MM.1S (cell line): Measurements from ENCODE around the gene ACOX3.

Source experiments
- DNase-seq: peaks from one replicate; pipeline ENCODE4 v3.0.0-alpha.2; 2015
- H2AFZ ChIP-seq: fragments of 300-600 bp; sonication (generic); 2 replicates; pipeline ENCODE4 v1.6.0; 2016; ENCODE audit warnings: antibody characterized with exemption, low read length
- H3F3A ChIP-seq: fragments of 300-600 bp; sonication (generic); 2 replicates; pipeline ENCODE4 v1.6.1; 2016; ENCODE audit warnings: mild to moderate bottlenecking, antibody characterized with exemption, low read length, moderate library complexity, mixed read lengths; ENCODE audit not compliant: insufficient read depth
- H3K27ac ChIP-seq: fragments of 300-600 bp; sonication (generic); 2 replicates; pipeline ENCODE4 v1.5.1; 2016; ENCODE audit warnings: mild to moderate bottlenecking, low read length
- H3K27me3 ChIP-seq: fragments of 300-600 bp; sonication (generic); replicated peaks from 2 replicates; pipeline ENCODE4 v1.6.0; 2016; ENCODE audit warnings: low read length; ENCODE audit not compliant: insufficient read depth
- H3K36me3 ChIP-seq: fragments of 300-600 bp; sonication (generic); replicated peaks from 2 replicates; pipeline ENCODE4 v1.6.1; 2016; ENCODE audit warnings: mild to moderate bottlenecking, low read length, mixed read lengths; ENCODE audit not compliant: insufficient read depth
- H3K4me1 ChIP-seq: fragments of 300-600 bp; sonication (generic); 2 replicates; pipeline ENCODE4 v1.6.1; 2016; ENCODE audit warnings: low read length, mixed read lengths
- H3K4me2 ChIP-seq: fragments of 300-600 bp; sonication (generic); 2 replicates; pipeline ENCODE4 v1.6.0; 2016; ENCODE audit warnings: low read depth, low read length
- H3K4me3 ChIP-seq: fragments of 300-600 bp; sonication (generic); 2 replicates; pipeline ENCODE4 v1.5.1; 2016; ENCODE audit warnings: low read length, mixed read lengths
- H3K79me2 ChIP-seq: fragments of 300-600 bp; sonication (generic); 2 replicates; pipeline ENCODE4 v1.6.1; 2016; ENCODE audit warnings: mixed run types, low read length, mixed read lengths
- H3K9ac ChIP-seq: fragments of 300-600 bp; sonication (generic); 2 replicates; pipeline ENCODE4 v1.6.1; 2016; ENCODE audit warnings: low read length, mixed read lengths
- H3K9me2 ChIP-seq: fragments of 300-600 bp; sonication (generic); replicated peaks from 2 replicates; pipeline ENCODE4 v1.6.1; 2016; ENCODE audit warnings: mild to moderate bottlenecking, low read length, mixed read lengths; ENCODE audit not compliant: insufficient read depth
- H3K9me3 ChIP-seq: fragments of 300-600 bp; sonication (generic); replicated peaks from 2 replicates; pipeline ENCODE4 v1.6.1; 2016; ENCODE audit warnings: mild to moderate bottlenecking, low read length, mixed read lengths; ENCODE audit not compliant: insufficient read depth
- H4K20me1 ChIP-seq: fragments of 300-600 bp; sonication (generic); 2 replicates; pipeline ENCODE4 v1.6.1; 2016; ENCODE audit warnings: mild to moderate bottlenecking, low read length, moderate library complexity, mixed read lengths; ENCODE audit not compliant: insufficient read depth
- EZH2 ChIP-seq: fragments of 300-600 bp; sonication (generic); optimal IDR thresholded peaks from 2 replicates; pipeline ENCODE3; 2017; ENCODE audit warnings: low read depth, mild to moderate bottlenecking, antibody characterized with exemption, low read length, mixed read lengths
- EZH2phosphoT487 ChIP-seq: fragments of 300-600 bp; sonication (generic); IDR thresholded peaks from 2 replicates; pipeline ENCODE4 v1.6.1; 2018; ENCODE audit warnings: antibody characterized with exemption, low read length
- TF ChIP-seq, protein P1 (sequence below): fragments of 300-600 bp; sonication (generic); IDR thresholded peaks from 2 replicates; pipeline ENCODE4 v1.5.1; 2016; ENCODE audit warnings: antibody characterized with exemption, low read length, mixed read lengths

ACOX3 gene

DNA sequence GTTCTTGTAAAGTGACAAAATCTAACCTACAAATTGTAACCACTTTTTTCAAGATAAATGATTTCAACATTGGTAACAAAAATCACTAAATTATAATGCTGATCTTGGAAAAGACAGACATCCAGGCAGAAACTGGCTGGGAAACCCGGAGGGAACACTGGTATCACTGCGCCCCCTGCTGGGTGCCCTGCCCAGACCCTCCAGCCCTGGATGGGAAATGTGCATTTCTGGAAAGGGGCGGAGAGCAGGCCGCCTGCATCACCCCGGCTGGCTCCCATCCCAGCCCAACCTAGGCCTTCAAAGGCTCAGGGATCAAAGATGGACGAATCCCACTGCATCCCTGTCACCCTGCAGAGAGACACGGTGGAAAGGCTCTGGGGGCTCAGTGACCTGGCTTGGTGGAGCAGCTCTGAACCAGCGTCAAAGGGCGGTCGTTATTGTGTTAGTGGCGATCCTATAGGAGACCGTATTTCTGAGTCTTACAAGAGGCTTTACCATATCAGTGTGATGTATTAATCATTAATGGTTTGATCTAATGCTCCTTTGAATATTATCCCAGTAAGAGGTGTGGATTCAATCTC, 37.3 kb downstream of the ACOX3 start:
- Histone ChIP-seq H3K27me3 (no peaks in the 10 kb centered on the region), H3K9me3 (no peaks in the 10 kb centered on the region), H4K20me1 (no peaks in the 10 kb centered on the region), H3K27ac (no peak overlapping the region), H3K9me2 (no peaks in the 10 kb centered on the region), H3K79me2 (no peaks in the 10 kb centered on the region), H3K4me2 (no peak overlapping the region), H3K4me1 (no peaks in the 10 kb centered on the region), H3K9ac (no peak overlapping the region), H3K36me3 (no peaks in the 10 kb centered on the region), H3F3A (no peaks in the 10 kb centered on the region), H2AFZ (no peak overlapping the region), H3K4me3 (no peak overlapping the region)
- DNase-seq = peak; percentile 39
- TF ChIP-seq EZH2 (no peak), EZH2phosphoT487 (no peak)
- TF ChIP-seq, protein P1, sequence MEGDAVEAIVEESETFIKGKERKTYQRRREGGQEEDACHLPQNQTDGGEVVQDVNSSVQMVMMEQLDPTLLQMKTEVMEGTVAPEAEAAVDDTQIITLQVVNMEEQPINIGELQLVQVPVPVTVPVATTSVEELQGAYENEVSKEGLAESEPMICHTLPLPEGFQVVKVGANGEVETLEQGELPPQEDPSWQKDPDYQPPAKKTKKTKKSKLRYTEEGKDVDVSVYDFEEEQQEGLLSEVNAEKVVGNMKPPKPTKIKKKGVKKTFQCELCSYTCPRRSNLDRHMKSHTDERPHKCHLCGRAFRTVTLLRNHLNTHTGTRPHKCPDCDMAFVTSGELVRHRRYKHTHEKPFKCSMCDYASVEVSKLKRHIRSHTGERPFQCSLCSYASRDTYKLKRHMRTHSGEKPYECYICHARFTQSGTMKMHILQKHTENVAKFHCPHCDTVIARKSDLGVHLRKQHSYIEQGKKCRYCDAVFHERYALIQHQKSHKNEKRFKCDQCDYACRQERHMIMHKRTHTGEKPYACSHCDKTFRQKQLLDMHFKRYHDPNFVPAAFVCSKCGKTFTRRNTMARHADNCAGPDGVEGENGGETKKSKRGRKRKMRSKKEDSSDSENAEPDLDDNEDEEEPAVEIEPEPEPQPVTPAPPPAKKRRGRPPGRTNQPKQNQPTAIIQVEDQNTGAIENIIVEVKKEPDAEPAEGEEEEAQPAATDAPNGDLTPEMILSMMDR = peak; percentile 80

DNA sequence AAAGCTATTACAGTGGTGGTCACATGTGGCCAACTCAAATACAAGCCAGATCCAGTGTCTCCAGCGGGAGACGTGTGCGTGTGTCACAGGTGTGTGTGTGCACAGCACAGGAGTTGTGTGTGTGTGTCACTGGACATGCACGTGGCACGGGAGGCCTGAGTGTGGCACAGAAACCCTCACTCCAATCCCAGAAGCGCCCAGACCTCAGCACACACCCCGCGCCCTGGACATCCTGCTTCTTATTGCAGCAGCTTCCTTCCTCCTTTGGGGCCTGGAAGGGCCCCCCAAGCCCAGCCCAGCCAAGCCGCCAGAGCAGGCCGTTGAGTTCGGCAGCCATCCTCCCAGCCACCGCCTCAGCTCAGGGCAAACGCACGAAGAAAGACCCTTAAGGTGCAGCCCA, 37.9 kb downstream of the ACOX3 start:
- Histone ChIP-seq H3K9ac (no peak overlapping the region), H4K20me1 (no peaks in the 10 kb centered on the region), H3K9me2 (no peaks in the 10 kb centered on the region), H3K27ac (no peak overlapping the region), H3K4me3 (no peak overlapping the region), H3K9me3 (no peaks in the 10 kb centered on the region), H2AFZ (no peak overlapping the region), H3K4me2 (no peak overlapping the region), H3K79me2 (no peaks in the 10 kb centered on the region), H3K36me3 (no peaks in the 10 kb centered on the region), H3K4me1 (no peaks in the 10 kb centered on the region), H3F3A (no peaks in the 10 kb centered on the region), H3K27me3 (no peaks in the 10 kb centered on the region)
- TF ChIP-seq EZH2phosphoT487 (no peak), EZH2 (no peak)
- TF ChIP-seq, protein P1 = no peak
- no peak for DNase-seq

DNA sequence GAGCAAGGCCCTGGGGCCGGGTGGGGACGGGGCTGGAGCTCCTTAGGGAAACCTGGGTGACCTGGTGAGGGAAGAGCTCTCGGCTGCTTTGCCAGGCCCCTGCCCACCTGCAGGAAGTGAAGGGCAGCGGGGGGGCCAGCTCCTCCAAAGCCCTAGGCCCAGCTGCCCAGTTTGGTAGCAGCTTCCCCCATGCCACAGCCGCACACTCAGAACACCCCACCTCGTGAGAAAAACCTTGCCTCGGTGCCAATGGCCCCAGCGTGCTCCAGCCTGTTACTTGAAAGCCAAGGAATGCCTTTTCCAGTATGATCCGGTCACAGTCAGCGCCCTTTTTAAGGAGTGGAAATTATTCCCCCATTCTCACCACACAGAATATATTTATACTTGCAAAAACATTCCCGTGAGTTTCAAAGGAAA, 38.3 kb downstream of the ACOX3 start:
- TF ChIP-seq EZH2 (no peak), EZH2phosphoT487 (no peak)
- TF ChIP-seq, protein P1 = no peak
- Histone ChIP-seq H3K27ac (no peak overlapping the region), H4K20me1 (no peaks in the 10 kb centered on the region), H3K9me2 (no peaks in the 10 kb centered on the region), H3K9me3 (no peaks in the 10 kb centered on the region), H3K27me3 (no peaks in the 10 kb centered on the region), H3K4me3 (no peak overlapping the region), H3K36me3 (no peaks in the 10 kb centered on the region), H3K9ac (no peak overlapping the region), H3F3A (no peaks in the 10 kb centered on the region), H3K4me1 (no peaks in the 10 kb centered on the region), H3K4me2 (no peak overlapping the region), H3K79me2 (no peaks in the 10 kb centered on the region), H2AFZ (no peak overlapping the region)
- no peak for DNase-seq
